DND-41 (cell line): ENCODE measurements around the gene SHB.
A peak's percentile ranks its signal among the peaks of the same experiment; 100 is the strongest.

Source experiments
- ATAC-seq: fragments of 200-7000 bp; cut with Tn5 transposase; 3 replicates; pipeline ENCODE4 v1.9.1; 2021; ENCODE audit warnings: low read depth; ENCODE audit not compliant: insufficient read depth
- DNase-seq: peaks from one replicate; pipeline ENCODE4 v3.0.0-alpha.2; 2020
- H2AFZ ChIP-seq: 2 replicates; pipeline ENCODE4 v1.6.0; 2012; ENCODE audit warnings: low read depth, low read length
- H3K27ac ChIP-seq: 2 replicates; pipeline ENCODE4 v1.5.1; 2012; ENCODE audit warnings: low read length, inconsistent platforms
- H3K27me3 ChIP-seq: fragments of 200-600 bp; sonication (generic); 2 replicates; pipeline ENCODE4 v1.6.0; 2012; ENCODE audit warnings: low read length, mild to moderate bottlenecking, inconsistent platforms; ENCODE audit not compliant: insufficient read depth, poor library complexity
- H3K36me3 ChIP-seq: 2 replicates; pipeline ENCODE4 v1.5.1; 2012; ENCODE audit warnings: low read length, inconsistent platforms; ENCODE audit not compliant: insufficient read depth
- H3K4me1 ChIP-seq: 2 replicates; pipeline ENCODE4 v1.5.1; 2012; ENCODE audit warnings: mild to moderate bottlenecking, low read length; ENCODE audit not compliant: insufficient read depth
- H3K4me2 ChIP-seq: 2 replicates; pipeline ENCODE4 v1.6.0; 2012; ENCODE audit warnings: mild to moderate bottlenecking, moderate library complexity, low read length, inconsistent platforms; ENCODE audit not compliant: insufficient read depth
- H3K4me3 ChIP-seq, 2 experiments: fragments of 200-600 bp in 1 of 2; shearing (Covaris generic) in 1 of 2; 2 replicates each; pipeline ENCODE4 v1.5.1; 2012 to 2016; ENCODE audit warnings: inconsistent platforms in 2 of 2, low read length in 2 of 2, mild to moderate bottlenecking in 2 of 2, low read depth in 1 of 2, moderate library complexity in 1 of 2
- H3K79me2 ChIP-seq: 2 replicates; pipeline ENCODE4 v1.6.0; 2012; ENCODE audit warnings: low read length, inconsistent platforms; ENCODE audit not compliant: insufficient read depth
- H3K9ac ChIP-seq: 2 replicates; pipeline ENCODE4 v1.6.0; 2012; ENCODE audit warnings: low read depth, mild to moderate bottlenecking, inconsistent platforms, low read length, moderate library complexity
- H3K9me3 ChIP-seq: 2 replicates; pipeline ENCODE4 v1.5.1; 2012; ENCODE audit warnings: low read length, moderate library complexity, mild to moderate bottlenecking, inconsistent platforms; ENCODE audit not compliant: insufficient read depth, severe bottlenecking
- H4K20me1 ChIP-seq: 2 replicates; pipeline ENCODE4 v1.6.0; 2012; ENCODE audit warnings: low read length; ENCODE audit not compliant: insufficient read depth
- EZH2 ChIP-seq: IDR thresholded peaks from 3 replicates; pipeline ENCODE4 v1.6.1; 2012; ENCODE audit warnings: borderline replicate concordance, low read depth, mild to moderate bottlenecking, moderate library complexity, low read length, inconsistent platforms; ENCODE audit not compliant: severe bottlenecking
- TF ChIP-seq, protein P1 (sequence below): IDR thresholded peaks from 2 replicates; pipeline ENCODE4 v1.5.1; 2012; ENCODE audit warnings: borderline replicate concordance, low read length, moderate library complexity, mild to moderate bottlenecking; ENCODE audit not compliant: poor library complexity, severe bottlenecking; ENCODE audit errors: extremely low read depth

The SHB gene

DNA sequence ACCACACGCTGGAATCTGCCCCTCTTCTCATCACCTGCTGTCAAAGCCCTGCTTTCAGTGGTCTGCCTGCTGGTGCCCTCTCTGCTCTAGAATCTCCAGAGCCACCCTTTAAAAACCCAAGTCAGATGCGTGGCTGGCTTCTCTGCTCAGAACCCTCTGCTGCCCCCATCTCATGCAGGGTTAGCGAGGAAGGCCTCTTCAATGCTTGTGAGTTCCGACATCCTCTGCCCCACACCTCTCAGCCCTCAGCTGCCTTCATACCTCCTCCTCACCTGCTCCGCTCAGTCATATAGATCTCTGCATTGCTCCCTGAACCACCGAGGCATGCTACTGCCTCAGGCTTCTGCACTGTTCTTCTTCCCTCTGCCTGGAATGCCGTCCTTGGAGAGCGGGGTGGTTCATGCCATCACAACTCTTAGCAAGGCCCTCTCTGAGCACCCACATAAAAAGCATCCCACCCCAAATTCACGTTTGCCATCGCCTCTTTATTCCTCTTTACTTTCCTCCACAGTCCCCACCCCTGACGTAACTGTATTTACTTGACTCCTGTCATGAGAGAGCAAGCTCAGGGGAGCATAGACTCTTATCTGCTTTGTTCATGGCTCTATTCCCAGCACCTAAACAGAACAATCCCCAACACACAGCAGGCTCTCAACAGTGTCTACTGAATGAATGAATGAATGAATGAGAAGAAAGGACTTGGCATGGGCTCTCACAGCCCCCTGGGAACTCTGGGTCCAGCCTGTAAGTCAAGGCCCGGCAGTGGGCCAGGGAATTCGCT is 10.4 kb downstream of the SHB start:
- Histone ChIP-seq H3K9me3 (no peaks in the 10 kb centered on the region), H3K27ac (no peak overlapping the region), H3K79me2 (no peaks in the 10 kb centered on the region), H3K4me1 (peaks cover 12% of the 10 kb centered on the region), H3K4me2 (no peak overlapping the region), H3K36me3 (no peaks in the 10 kb centered on the region), H3K4me3 (no peak overlapping the region), H4K20me1 (no peaks in the 10 kb centered on the region), H3K9ac (no peak overlapping the region), H2AFZ (no peak overlapping the region), H3K27me3 (no peaks in the 10 kb centered on the region)
- DNase-seq (no peak), ATAC-seq (no peak)
- TF ChIP-seq, protein P1, sequence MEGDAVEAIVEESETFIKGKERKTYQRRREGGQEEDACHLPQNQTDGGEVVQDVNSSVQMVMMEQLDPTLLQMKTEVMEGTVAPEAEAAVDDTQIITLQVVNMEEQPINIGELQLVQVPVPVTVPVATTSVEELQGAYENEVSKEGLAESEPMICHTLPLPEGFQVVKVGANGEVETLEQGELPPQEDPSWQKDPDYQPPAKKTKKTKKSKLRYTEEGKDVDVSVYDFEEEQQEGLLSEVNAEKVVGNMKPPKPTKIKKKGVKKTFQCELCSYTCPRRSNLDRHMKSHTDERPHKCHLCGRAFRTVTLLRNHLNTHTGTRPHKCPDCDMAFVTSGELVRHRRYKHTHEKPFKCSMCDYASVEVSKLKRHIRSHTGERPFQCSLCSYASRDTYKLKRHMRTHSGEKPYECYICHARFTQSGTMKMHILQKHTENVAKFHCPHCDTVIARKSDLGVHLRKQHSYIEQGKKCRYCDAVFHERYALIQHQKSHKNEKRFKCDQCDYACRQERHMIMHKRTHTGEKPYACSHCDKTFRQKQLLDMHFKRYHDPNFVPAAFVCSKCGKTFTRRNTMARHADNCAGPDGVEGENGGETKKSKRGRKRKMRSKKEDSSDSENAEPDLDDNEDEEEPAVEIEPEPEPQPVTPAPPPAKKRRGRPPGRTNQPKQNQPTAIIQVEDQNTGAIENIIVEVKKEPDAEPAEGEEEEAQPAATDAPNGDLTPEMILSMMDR, result no peak
- no peak for TF ChIP-seq EZH2

DNA sequence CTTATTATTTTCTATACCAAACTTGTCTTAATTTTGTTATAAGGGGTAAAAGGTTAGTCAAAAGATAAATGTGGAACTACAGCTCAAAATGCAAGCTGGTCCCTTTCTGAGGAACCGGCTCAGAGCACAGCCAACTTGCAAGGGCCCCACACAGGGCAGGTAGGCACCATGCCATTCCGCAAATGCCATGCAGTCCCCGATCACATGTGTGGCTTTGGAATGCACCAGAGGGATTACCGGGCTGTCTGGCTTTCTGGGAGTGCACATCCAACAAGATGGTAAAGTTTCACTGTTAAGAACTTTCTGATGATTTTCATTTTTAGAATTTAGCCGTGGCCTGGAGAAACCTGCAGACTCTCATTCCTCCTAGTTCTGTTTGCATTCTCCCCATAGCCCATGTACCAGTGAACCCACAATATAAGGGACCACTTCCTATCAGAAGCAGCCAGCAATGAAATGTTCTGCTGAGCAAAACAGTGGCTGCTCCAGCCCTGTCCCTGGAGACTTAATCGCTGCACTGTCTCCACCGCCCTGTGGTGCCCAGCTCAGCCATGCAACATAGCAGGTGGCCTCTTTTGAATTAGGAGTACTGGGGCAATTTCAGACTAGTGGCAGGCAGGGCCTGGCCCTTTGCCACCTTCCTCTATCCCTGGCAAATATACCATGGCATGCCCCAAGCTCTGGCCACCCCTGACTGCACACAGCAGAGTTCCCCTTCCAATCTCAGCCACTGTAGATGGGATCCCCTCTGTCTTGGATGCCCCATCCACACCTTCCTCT is 11.4 kb downstream of the SHB start:
- Histone ChIP-seq H3K79me2 (no peaks in the 10 kb centered on the region), H3K27me3 (no peaks in the 10 kb centered on the region), H3K4me1 (peaks cover 12% of the 10 kb centered on the region), H2AFZ (no peak overlapping the region), H3K9me3 (no peaks in the 10 kb centered on the region), H3K4me3 (no peak overlapping the region), H4K20me1 (no peaks in the 10 kb centered on the region), H3K4me2 (no peak overlapping the region), H3K27ac (no peak overlapping the region), H3K9ac (no peak overlapping the region), H3K36me3 (no peaks in the 10 kb centered on the region)
- peak; percentile 29 for DNase-seq
- no peak for TF ChIP-seq EZH2
- TF ChIP-seq, protein P1, result no peak
- peak; percentile 83 for ATAC-seq

- no peak overlapping the region for H3K9ac ChIP-seq
- no peaks in the 10 kb centered on the region for H3K27me3 ChIP-seq
- H3K4me1 ChIP-seq, result peaks cover 12% of the 10 kb centered on the region
- ATAC-seq, result no peak
- DNase-seq, result no peak
- no peak overlapping the region for H3K27ac ChIP-seq
- no peak overlapping the region for H2AFZ ChIP-seq
- no peak for TF ChIP-seq EZH2
- TF ChIP-seq, protein P1, result no peak
- no peaks in the 10 kb centered on the region for H3K36me3 ChIP-seq
- no peaks in the 10 kb centered on the region for H3K9me3 ChIP-seq
- H3K4me3 ChIP-seq, result no peak overlapping the region
- H3K79me2 ChIP-seq, result no peaks in the 10 kb centered on the region
- no peak overlapping the region for H3K4me2 ChIP-seq
- H4K20me1 ChIP-seq, result no peaks in the 10 kb centered on the region; the same call in 1 of the 2 replicates
These were observed 14.4 kb downstream of the SHB start for GRCh38 chr9:38054653-38055052.
